Endothelial cell of hepatic sinusoid (primary cell): ENCODE measurements around the gene DRAP1.

ENCODE experiments used
- in situ Hi-C: cut with HindIII; loops from 2 replicates; pipeline ENCODE4 v1.10.0; 2017; ENCODE audit warnings: low sequenced_read_pairs

DRAP1 gene

GRCh38 chr11:65958291-65958690 is 39.1 kb downstream of the DRAP1 start:
- in situ Hi-C loops = no loop called here

GRCh38 chr11:65958774-65959420 is 39.7 kb downstream of the DRAP1 start:
- in situ Hi-C loops = no loop called here

GRCh38 chr11:65960824-65961266 is 41.6 kb downstream of the DRAP1 start:
- in situ Hi-C loops = no loop called here

- in situ Hi-C loops = no loop called here
Measured at GRCh38 chr11:65961267-65962140, 42.3 kb downstream of the DRAP1 start, which contains the start of gene SART1. Gene SART1, plus strand, starts transcription at chr11:65961734. Its CDS starts 47 bp downstream, at chr11:65961781.

- in situ Hi-C loops = no loop called here
Measured at GRCh38 chr11:65962141-65962564, 42.9 kb downstream of the DRAP1 start.

GRCh38 chr11:65964906-65965305 is 45.7 kb downstream of the DRAP1 start:
- in situ Hi-C loops = no loop called here

GRCh38 chr11:65965986-65966762 is 46.9 kb downstream of the DRAP1 start:
- in situ Hi-C loops = no loop called here

- in situ Hi-C loops = no loop called here
Measured at GRCh38 chr11:65967329-65967934, 48.2 kb downstream of the DRAP1 start.

- in situ Hi-C loops = no loop called here
Measured at GRCh38 chr11:65968600-65969482, 49.6 kb downstream of the DRAP1 start.
